Activated CD4-positive, alpha-beta memory T cell treated with anti-CD3 and anti-CD28 coated beads for 36 hours (primary cell): ENCODE measurements around the gene RAP1A. TPM values are rescaled to one million over a fixed set of nuclear protein-coding genes. Genes with fewer than 3 reads are reported as not detected.
"Not testable (repeated sequence)": the region's sequence is repeated elsewhere in the genome, so short reads cannot be mapped to it uniquely, and the experiment has no call there.

Experiments
- CTCF ChIA-PET: fragments of 350-600 bp; sonication (Branson Sonifier 250); formaldehyde crosslinking; loops from one replicate; lab custom pipeline; 2021; ENCODE audit warnings: antibody characterized with exemption, inconsistent platforms; lab: Charles Lee
- POLR2A ChIA-PET: fragments of 350-600 bp; sonication (Branson Sonifier 250); formaldehyde crosslinking; loops from one replicate; lab custom pipeline; 2021; ENCODE audit warnings: antibody characterized with exemption; lab: Charles Lee
- DNase-seq: peaks from one replicate; pipeline ENCODE4 v3.0.0-alpha.2; 2020
- H3K27ac Mint-ChIP-seq: one replicate; pipeline ENCODE4 v1.8.0; 2021; ENCODE audit warnings: mixed read lengths
- H3K27me3 Mint-ChIP-seq: one replicate; pipeline ENCODE4 v1.8.0; 2021; ENCODE audit warnings: mixed read lengths
- H3K36me3 Mint-ChIP-seq: one replicate; pipeline ENCODE4 v1.8.0; 2021; ENCODE audit warnings: mixed read lengths
- H3K4me1 Mint-ChIP-seq: one replicate; pipeline ENCODE4 v1.8.0; 2021; ENCODE audit warnings: low read depth, mixed read lengths
- H3K4me3 Mint-ChIP-seq: one replicate; pipeline ENCODE4 v1.8.0; 2021; ENCODE audit warnings: mild to moderate bottlenecking, mixed read lengths
- H3K9me3 Mint-ChIP-seq: one replicate; pipeline ENCODE4 v1.8.0; 2021; ENCODE audit warnings: mixed read lengths
- intact Hi-C: fragments of 100-400 bp; cut with micrococcal nuclease; formaldehyde crosslinking; loops from one replicate; pipeline ENCODE4 v1.15.1; 2023
- total RNA-seq, 2 experiments: library from RNA; stranded (reverse); gene quantifications; one replicate each; pipeline ENCODE4 v1.2.3, GENCODE V29; 2021

RAP1A gene
- total RNA-seq, 2 experiments from 2014 or later = 292 to 294 TPM

DNA sequence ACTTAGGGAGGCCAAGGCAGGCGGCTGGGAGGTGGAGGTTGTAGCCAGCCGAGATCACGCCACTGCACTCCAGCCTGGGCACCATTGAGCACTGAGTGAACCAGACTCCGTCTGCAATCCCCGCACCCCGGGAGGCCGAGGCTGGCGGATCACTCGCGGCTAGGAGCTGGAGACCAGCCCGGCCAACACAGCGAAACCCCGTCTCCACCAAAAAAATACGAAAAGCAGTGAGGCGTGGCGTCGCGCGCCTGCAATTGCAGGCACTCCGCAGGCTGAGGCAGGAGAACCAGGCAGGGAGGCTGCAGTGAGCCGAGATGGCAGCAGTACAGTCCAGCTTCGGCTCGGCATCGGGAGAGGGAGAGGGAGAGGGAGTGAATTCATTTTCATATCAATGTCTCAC, 11.1 kb upstream of the RAP1A start:
- POLR2A ChIA-PET, H3K36me3 Mint-ChIP-seq, H3K27me3 Mint-ChIP-seq, CTCF ChIA-PET, H3K27ac Mint-ChIP-seq, DNase-seq, intact Hi-C loops, H3K4me3 Mint-ChIP-seq, H3K9me3 Mint-ChIP-seq: not testable (repeated sequence)
- peaks cover 29% of the 10 kb centered on the region for H3K4me1 Mint-ChIP-seq

DNA sequence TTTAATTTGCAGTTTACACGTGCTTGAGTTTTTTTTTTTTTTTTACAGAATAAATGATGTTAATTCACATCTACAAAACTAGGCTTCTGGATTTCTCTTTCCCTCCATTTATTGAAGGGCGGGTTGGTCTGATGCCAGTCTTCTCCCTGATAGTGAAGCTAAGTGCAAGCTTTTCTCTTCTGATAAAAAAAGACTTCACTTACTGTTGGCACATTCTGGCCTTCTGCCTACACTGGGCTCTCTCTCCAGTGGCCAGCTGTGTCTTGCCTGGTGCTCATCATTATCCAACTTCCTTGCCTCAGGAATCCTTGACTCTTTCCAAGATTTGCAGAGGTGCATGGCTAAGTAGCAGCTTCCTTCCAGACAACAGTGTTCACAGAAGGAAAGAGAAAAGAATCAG, 7.6 kb upstream of the RAP1A start:
- Mint-ChIP-seq H3K27me3 (no peaks in the 10 kb centered on the region), H3K4me1 (peaks cover 18% of the 10 kb centered on the region), H3K4me3 (no peak overlapping the region), H3K27ac (no peak overlapping the region), H3K9me3 (no peaks in the 10 kb centered on the region), H3K36me3 (peaks cover under 1% of the 10 kb centered on the region)
- ChIA-PET POLR2A (interaction anchor here (1.0 to 1.7 kb wide), 3 partner anchors 8 to 103 kb away, joined by 3 to 4 read pairs (median 4); no protein-coding TSS in a partner anchor), CTCF (interaction anchor here (1.0 to 1.2 kb wide), 2 partner anchors 21 to 103 kb away, joined by 3 to 4 read pairs; no protein-coding TSS in a partner anchor)
- no peak for DNase-seq
- intact Hi-C loops = no loop called here

DNA sequence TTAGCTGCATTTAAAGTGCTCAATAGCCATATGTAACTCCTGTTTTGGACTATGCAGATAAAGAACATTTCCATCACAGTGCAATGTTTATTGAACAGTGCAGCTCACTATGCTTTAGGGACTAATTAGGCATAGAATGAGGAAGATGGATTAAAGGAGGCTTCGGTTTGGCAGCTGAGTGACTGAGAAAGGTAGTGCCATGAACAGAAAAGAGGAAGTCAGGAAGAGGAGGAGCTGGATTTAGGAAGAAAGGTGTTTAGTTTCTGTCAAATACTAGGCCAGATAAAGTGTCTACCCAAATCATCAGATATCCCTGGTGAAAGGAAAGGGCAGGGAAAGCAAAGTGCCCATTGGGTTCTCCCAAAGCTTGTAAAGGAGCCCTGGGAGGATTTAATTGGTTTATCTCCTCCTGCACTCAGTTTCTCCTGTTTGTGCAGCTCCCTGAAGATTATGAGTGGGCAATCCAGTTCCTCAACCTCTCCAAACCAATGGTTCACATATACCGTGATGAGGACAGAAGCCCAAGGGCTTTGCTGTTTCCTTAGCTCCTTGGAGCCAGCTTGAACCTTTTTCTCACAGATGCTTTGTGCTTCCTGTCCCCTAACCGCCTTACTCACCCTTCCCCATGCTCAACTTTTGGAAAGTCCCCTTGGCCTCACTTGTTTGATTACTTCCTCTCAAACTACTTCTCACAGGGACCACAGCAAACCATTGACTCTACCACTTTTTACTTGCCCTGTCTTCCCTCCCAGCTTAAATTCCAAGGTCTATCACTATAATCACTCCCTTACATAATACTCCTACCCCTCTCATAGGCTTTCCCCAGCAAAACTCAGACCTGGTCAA, 3.5 kb upstream of the RAP1A start:
- no peaks in the 10 kb centered on the region for H3K27me3 Mint-ChIP-seq
- ChIA-PET POLR2A (interaction anchor here (1.0 to 2.5 kb wide), 7 partner anchors 10 to 108 kb away, joined by 3 to 60 read pairs (median 6); no protein-coding TSS in a partner anchor), CTCF (interaction anchor here (1.0 to 3.9 kb wide), 10 partner anchors 10 to 393 kb away, joined by 4 to 22 read pairs (median 6); no protein-coding TSS in a partner anchor)
- H3K36me3 Mint-ChIP-seq = peaks cover 9% of the 10 kb centered on the region
- peak overlapping the region; percentile 92 for H3K27ac Mint-ChIP-seq
- peak; percentile 74 for DNase-seq
- H3K4me1 Mint-ChIP-seq = peaks cover 37% of the 10 kb centered on the region
- H3K4me3 Mint-ChIP-seq = peak overlapping the region; percentile 42
- no peaks in the 10 kb centered on the region for H3K9me3 Mint-ChIP-seq
- intact Hi-C loops = loop anchor here (1.0 to 5.0 kb wide), 4 partner anchors 12 to 739 kb away; partner anchors contain the start of gene DDX20

DNA sequence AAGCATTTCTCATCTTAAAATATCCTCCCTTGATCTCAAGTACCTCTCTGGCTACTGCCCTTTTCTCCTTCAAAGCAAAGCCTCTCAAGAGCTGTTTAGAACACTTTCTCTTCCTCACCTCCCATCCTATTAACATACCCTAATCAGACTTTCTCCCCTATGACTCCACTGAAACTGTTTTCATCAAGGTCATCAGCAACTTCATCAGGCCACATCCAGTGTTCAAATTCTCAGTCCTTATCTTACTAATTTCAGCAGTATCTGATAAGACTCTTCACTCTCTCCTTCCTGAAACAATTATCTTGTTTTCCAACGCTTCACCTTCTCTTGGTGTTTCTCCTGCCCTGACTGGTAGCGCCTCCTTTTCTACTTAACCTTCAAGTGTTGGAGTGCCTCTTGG, 1.5 kb upstream of the RAP1A start:
- no peaks in the 10 kb centered on the region for H3K9me3 Mint-ChIP-seq
- ChIA-PET POLR2A (interaction anchor here (1.5 to 12.4 kb wide), 3 partner anchors 16 to 111 kb away, joined by 6 to 151 read pairs (median 56); no protein-coding TSS in a partner anchor), CTCF (interaction anchor here (0.9 to 12.3 kb wide), 5 partner anchors 14 to 137 kb away, joined by 3 to 104 read pairs (median 8); no protein-coding TSS in a partner anchor)
- peak overlapping the region; percentile 94 for H3K27ac Mint-ChIP-seq
- H3K27me3 Mint-ChIP-seq = no peaks in the 10 kb centered on the region
- H3K4me3 Mint-ChIP-seq = peak overlapping the region; percentile 47
- H3K36me3 Mint-ChIP-seq = peaks cover 28% of the 10 kb centered on the region
- peaks cover 54% of the 10 kb centered on the region for H3K4me1 Mint-ChIP-seq
- intact Hi-C loops = loop anchor here (2.0 to 5.0 kb wide), 4 partner anchors 17 to 741 kb away; partner anchors contain the start of gene DDX20
- DNase-seq = no peak

DNA sequence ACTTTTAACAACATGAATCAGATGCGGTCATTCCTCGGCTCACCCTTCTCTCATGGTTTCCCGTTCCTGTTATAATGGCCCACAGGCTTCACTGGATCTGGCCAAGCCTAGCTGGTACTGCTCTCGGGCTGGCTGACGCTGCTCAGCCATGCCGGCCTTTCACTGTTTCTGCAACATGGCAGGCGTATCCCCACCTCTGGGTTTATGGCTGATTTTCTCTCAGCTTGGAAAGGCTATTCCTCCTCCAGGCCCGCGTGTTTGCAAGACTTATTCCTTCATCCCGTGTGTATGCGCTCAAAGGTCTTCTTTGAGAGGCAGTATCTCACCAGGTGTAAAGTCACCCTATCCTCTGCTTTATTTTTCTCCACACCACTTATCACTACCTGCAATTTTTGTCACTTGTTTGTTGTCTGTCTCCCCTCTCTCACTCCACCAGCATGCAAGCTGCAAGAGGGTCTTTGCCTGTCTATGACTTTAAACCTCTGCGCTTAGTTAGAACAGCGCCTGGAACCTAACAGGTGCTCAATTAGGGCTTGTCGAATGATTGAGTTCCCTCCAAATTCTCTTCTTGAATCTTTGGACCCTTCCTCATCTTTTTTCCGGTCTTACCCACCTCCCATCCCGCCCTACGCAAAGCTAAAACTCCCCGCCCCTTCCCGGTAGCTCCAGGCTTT, 491 bp upstream of the RAP1A start:
- POLR2A ChIA-PET = interaction anchor here (1.2 to 12.4 kb wide), 6 partner anchors 17 to 112 kb away, joined by 3 to 151 read pairs (median 12); no protein-coding TSS in a partner anchor

DNA sequence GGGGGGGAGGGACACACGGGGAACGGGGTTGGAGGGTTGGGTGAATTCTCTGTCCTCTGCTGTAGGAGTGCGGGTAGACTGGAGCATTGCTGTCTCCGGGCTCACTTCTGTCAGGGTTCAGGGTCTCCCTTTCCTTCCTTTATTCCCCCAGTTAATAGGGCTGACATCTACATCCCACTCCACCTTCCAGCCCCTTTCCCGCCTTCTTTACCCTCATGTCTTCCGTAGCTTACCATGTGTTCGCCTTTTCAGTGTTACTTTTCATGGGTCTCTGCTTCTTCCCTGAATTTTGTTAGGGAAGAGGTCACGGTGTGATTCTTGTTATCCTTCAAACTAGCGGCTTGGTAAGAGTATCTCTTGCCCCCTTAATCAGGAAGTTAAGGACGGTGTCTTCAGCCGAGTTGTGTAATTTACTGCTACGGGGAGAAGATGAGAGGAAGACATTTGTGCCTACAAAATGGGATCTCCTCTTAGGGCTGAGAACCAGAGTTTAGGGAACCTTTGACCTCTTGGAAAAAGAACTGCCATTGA, 917 bp downstream of the RAP1A start:
- intact Hi-C loops = no loop called here
- Mint-ChIP-seq H3K9me3 (no peaks in the 10 kb centered on the region), H3K27me3 (no peaks in the 10 kb centered on the region), H3K27ac (peak overlapping the region; percentile 97), H3K4me3 (peak overlapping the region; percentile 95), H3K4me1 (peaks cover 67% of the 10 kb centered on the region), H3K36me3 (peaks cover 35% of the 10 kb centered on the region)
- CTCF ChIA-PET = interaction anchor here (1.0 to 12.3 kb wide), 5 partner anchors 10 to 112 kb away, joined by 3 to 104 read pairs (median 3); no protein-coding TSS in a partner anchor
- no peak for DNase-seq
- POLR2A ChIA-PET = interaction anchor here (0.7 to 12.4 kb wide), 8 partner anchors 9 to 113 kb away, joined by 3 to 151 read pairs (median 4); no protein-coding TSS in a partner anchor

More for the DNA sequence above, 491 bp upstream of the RAP1A start:
- intact Hi-C loops = loop anchor here (1.0 to 5.0 kb wide), 6 partner anchors 18 to 742 kb away; partner anchors contain the start of gene DDX20
- H3K9me3 Mint-ChIP-seq = no peaks in the 10 kb centered on the region
- H3K4me1 Mint-ChIP-seq = peaks cover 62% of the 10 kb centered on the region
- CTCF ChIA-PET = interaction anchor here (1.1 to 12.3 kb wide), 5 partner anchors 13 to 136 kb away, joined by 3 to 104 read pairs (median 22); no protein-coding TSS in a partner anchor
- peak overlapping the region; percentile 94 for H3K27ac Mint-ChIP-seq
- DNase-seq = no peak
- H3K4me3 Mint-ChIP-seq = peak overlapping the region; percentile 86
- H3K36me3 Mint-ChIP-seq = peaks cover 35% of the 10 kb centered on the region
- no peaks in the 10 kb centered on the region for H3K27me3 Mint-ChIP-seq

DNA sequence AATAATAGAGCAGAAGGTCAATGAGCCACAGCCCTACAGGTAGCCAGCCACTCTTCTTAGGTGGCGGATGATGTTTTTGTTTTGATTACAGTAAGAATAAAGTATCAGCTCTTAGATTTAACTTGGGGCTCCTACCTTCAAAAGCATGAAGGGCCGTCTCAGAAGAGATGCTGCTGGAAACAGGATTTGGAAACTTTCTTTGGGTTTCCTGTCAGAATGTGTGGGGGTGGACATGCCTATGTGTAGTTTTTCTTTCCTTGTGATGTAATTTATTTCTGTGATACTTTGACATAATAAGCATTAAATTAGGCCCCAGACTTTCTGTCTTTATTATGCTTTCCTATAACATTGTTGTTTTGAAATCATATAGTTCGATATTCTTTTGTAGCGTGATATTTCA, 1.5 kb downstream of the RAP1A start:
- Mint-ChIP-seq H3K4me3 (peak overlapping the region; percentile 95), H3K9me3 (no peaks in the 10 kb centered on the region), H3K4me1 (peaks cover 67% of the 10 kb centered on the region), H3K27me3 (no peaks in the 10 kb centered on the region), H3K36me3 (peaks cover 38% of the 10 kb centered on the region), H3K27ac (peak overlapping the region; percentile 97)
- CTCF ChIA-PET = interaction anchor here (0.7 to 12.3 kb wide), 7 partner anchors 10 to 139 kb away, joined by 3 to 104 read pairs (median 3); no protein-coding TSS in a partner anchor
- DNase-seq = peak; percentile 45
- POLR2A ChIA-PET = interaction anchor here (0.9 to 12.4 kb wide), 6 partner anchors 9 to 114 kb away, joined by 3 to 151 read pairs (median 13); no protein-coding TSS in a partner anchor
- intact Hi-C loops = loop anchor here (1.0 kb wide), 1 partner anchor 8 kb away; no protein-coding TSS in a partner anchor

DNA sequence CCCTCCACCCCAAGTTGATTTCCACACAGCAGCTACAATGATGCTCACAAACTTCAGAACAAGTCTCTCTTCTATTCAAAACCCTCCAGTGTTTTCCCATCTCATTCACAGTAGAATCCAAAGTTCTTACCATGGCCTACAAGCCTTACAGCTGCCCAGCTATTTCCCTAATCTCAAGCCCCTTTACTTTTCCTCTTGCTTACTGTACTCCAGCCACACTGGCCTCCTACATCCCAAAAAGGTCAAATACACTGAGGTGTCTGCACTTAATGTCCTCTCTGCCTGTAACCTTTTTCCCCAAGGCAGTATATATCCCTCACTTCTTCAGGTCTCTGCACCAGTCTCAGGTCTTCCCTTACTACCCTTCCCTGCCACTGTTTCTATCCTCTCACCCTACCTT, 2.6 kb downstream of the RAP1A start:
- Mint-ChIP-seq H3K9me3 (no peaks in the 10 kb centered on the region), H3K4me3 (peak overlapping the region; percentile 95), H3K36me3 (peaks cover 35% of the 10 kb centered on the region), H3K4me1 (peaks cover 65% of the 10 kb centered on the region), H3K27ac (peak overlapping the region; percentile 97), H3K27me3 (no peaks in the 10 kb centered on the region)
- POLR2A ChIA-PET = interaction anchor here (1.0 to 12.4 kb wide), 4 partner anchors 10 to 115 kb away, joined by 4 to 151 read pairs (median 38); no protein-coding TSS in a partner anchor
- intact Hi-C loops = no loop called here
- CTCF ChIA-PET = interaction anchor here (0.6 to 12.3 kb wide), 5 partner anchors 19 to 920 kb away, joined by 3 to 104 read pairs (median 8); no protein-coding TSS in a partner anchor
- DNase-seq = no peak

DNA sequence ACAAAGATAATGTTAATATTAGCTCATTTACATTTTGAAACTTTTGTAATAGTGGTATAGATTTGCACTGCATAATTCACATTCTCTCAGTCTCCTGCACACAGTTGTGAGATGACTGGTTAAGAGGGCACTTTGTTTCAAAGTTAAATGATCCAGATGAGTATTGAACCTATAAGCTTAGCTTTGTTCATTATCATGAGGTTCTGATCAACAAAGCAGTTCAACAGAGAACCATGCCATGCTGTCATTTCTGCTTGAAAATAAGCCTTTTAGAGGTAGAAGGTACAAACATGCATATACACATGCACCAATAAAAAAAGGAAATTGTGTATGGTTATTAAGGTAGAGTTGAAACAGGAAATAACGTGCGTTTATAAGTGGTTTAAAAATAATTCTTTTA, 4.8 kb downstream of the RAP1A start:
- no peak for DNase-seq
- Mint-ChIP-seq H3K4me3 (peak overlapping the region; percentile 42), H3K9me3 (no peaks in the 10 kb centered on the region), H3K27me3 (no peaks in the 10 kb centered on the region), H3K36me3 (peaks cover 42% of the 10 kb centered on the region), H3K4me1 (peaks cover 67% of the 10 kb centered on the region), H3K27ac (peak overlapping the region; percentile 97)
- ChIA-PET CTCF (interaction anchor here (0.8 to 12.3 kb wide), 5 partner anchors 21 to 116 kb away, joined by 3 to 104 read pairs (median 4); no protein-coding TSS in a partner anchor), POLR2A (interaction anchor here (1.4 to 12.4 kb wide), 4 partner anchors 22 to 748 kb away, joined by 3 to 151 read pairs (median 11); no protein-coding TSS in a partner anchor)
- intact Hi-C loops = loop anchor here (1.0 kb wide), 1 partner anchor 116 kb away; no protein-coding TSS in a partner anchor

DNA sequence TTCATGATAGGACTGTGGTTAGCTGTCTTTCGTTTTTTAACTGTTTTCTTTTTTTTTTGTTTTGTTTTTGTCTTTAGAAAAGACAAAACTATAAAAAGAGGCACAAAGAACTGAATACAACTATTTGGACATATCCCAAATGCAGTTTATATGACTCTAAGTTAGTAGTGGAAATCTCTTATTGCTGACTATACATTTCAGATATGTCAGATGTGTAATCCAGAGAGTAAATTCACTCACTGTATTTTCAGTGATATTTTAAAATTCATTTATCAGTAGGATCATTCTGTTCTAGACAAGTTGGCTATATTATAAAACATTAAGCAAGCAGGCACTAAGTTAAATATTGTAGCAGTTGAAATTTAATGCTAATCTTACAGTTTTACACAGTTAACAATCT, 5.7 kb downstream of the RAP1A start:
- peak overlapping the region; percentile 54 for H3K4me3 Mint-ChIP-seq
- peaks cover 42% of the 10 kb centered on the region for H3K36me3 Mint-ChIP-seq
- POLR2A ChIA-PET = interaction anchor here (0.6 to 12.4 kb wide), 4 partner anchors 8 to 117 kb away, joined by 3 to 151 read pairs (median 10); no protein-coding TSS in a partner anchor
- intact Hi-C loops = loop anchor here (5.0 kb wide), 1 partner anchor 37 kb away; no protein-coding TSS in a partner anchor
- CTCF ChIA-PET = interaction anchor here (1.0 to 12.3 kb wide), 4 partner anchors 18 to 117 kb away, joined by 3 to 104 read pairs (median 6); no protein-coding TSS in a partner anchor
- DNase-seq = no peak
- H3K27ac Mint-ChIP-seq = peak overlapping the region; percentile 82
- H3K9me3 Mint-ChIP-seq = no peaks in the 10 kb centered on the region
- H3K27me3 Mint-ChIP-seq = no peaks in the 10 kb centered on the region
- H3K4me1 Mint-ChIP-seq = peaks cover 74% of the 10 kb centered on the region
